Ascending aorta (tissue), 2 donors: ENCODE data around the gene CRKL. TPM values are rescaled to one million over a fixed set of nuclear protein-coding genes. Genes with fewer than 3 reads are reported as not detected.
A peak's percentile ranks its signal among the peaks of the same experiment; 100 is the strongest.

Experiments used
- DNase-seq, 2 donors: peaks; one replicate each; pipeline ENCODE4 v3.0.0-alpha.2; 2019; ENCODE audit warnings: low spot score in 2 of 2
- H3K27ac ChIP-seq, 2 donors: fragments of 200-600 bp; sonication (generic); one replicate each; pipeline ENCODE4 v1.5.1; 2016 to 2017; ENCODE audit warnings: mild to moderate bottlenecking in 1 of 2
- H3K27me3 ChIP-seq: fragments of 200-600 bp; sonication (generic); one replicate; pipeline ENCODE4 v1.5.1; 2017
- H3K36me3 ChIP-seq, 2 donors: fragments of 200-600 bp; sonication (generic); one replicate each; pipeline ENCODE4 v1.5.1; 2016
- H3K4me1 ChIP-seq, 2 donors: fragments of 200-600 bp; sonication (generic); one replicate each; pipeline ENCODE4 v1.5.1; 2016 to 2017; ENCODE audit warnings: mild to moderate bottlenecking in 1 of 2
- H3K4me3 ChIP-seq, 2 donors: fragments of 200-600 bp; sonication (generic); one replicate each; pipeline ENCODE4 v1.5.1; 2016 to 2017; ENCODE audit warnings: mild to moderate bottlenecking in 1 of 2
- H3K9me3 ChIP-seq, 2 donors: fragments of 200-600 bp; sonication (generic); one replicate each; pipeline ENCODE4 v1.5.1; 2016
- CTCF ChIP-seq, 3 experiments: fragments of 200-600 bp in 2 of 3; fragments of 450-650 bp in 1 of 3; sonication (generic) in 2 of 3; IDR thresholded peaks; one replicate each; pipeline ENCODE4 v1.5.1; 2016 to 2019; ENCODE audit warnings: antibody characterized with exemption in 3 of 3, mild to moderate bottlenecking in 1 of 3, moderate library complexity in 1 of 3
- intact Hi-C: fragments of 100-400 bp; cut with DNase I; formaldehyde crosslinking; loops from one replicate; pipeline ENCODE4 v1.15.1; 2023
- total RNA-seq: library from RNA; depleted of rRNA; stranded (reverse); fragments of >200 nt; gene quantifications from one replicate; pipeline ENCODE4 v1.1.0, GENCODE V29; 2016

The CRKL gene
- total RNA-seq, 1 donor from 2014 or later = 21.2 TPM

GRCh38 chr22:20885017-20885556 is 32.1 kb upstream of the CRKL start:
- Histone ChIP-seq H3K4me1 (no peaks in the 10 kb centered on the region), H3K27me3 (no peaks in the 10 kb centered on the region), H3K9me3 (no peaks in the 10 kb centered on the region), H3K27ac (peak overlapping the region; percentile 54 to 67), H3K4me3 (no peak overlapping the region), H3K36me3 (peaks cover 54 to 67% of the 10 kb centered on the region in 2 donors)
- no peak for DNase-seq
- intact Hi-C loops = loop anchor here (2.0 kb wide), 1 partner anchor 32 kb away; the partner anchor contains the start of gene CRKL
- no peak for TF ChIP-seq CTCF (IDR thresholded peaks at IDR 0.05)

DNA sequence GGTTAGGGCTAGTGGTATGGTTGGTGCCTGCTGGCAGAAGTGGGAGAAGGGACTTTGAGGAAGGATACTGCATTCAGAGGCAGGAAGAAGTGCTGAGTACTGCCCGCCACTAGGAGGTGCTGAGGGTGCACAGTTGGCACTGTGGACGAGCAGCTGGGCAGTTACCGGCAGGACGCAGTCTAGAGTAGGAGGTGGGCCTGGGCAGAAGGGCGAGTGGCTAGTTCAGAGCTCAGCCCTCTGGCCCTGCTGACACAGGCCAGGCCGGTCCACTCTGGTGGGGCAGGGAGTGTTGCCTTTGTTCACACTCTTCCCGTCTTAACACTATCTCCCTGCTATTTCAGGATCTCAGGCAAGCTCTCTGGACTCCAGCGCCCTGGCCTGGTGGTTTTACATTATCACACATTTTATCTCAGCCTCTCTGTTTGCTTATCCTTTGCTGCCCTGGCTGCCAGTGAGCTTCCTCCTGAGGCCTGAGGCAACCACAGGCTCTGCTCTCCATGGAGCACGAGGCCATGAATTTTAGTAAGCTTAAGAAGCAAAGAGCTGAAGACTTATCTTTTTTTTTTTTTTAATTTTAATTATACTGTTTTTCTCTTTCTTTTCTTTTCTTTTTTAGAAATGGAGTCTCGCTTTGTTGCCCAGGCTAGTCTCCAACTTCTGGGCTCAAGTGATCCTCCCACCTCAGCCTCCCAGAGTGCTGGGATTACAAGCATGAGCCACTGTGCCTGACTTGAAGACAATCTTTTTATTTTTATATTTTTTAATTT is 31.5 kb upstream of the CRKL start:
- intact Hi-C loops = loop anchor here (2.0 kb wide), 1 partner anchor 31 kb away; the partner anchor contains the start of gene CRKL
- Histone ChIP-seq H3K36me3 (peaks cover 52 to 69% of the 10 kb centered on the region in 2 donors), H3K27me3 (no peaks in the 10 kb centered on the region), H3K4me3 (no peak overlapping the region), H3K27ac (peak overlapping the region; percentile 54 to 67), H3K9me3 (no peaks in the 10 kb centered on the region), H3K4me1 (no peaks in the 10 kb centered on the region)
- peak; percentile 13 to 84 for DNase-seq
- peak; percentile 72 to 81 (median 72) for TF ChIP-seq CTCF (IDR thresholded peaks at IDR 0.05)

GRCh38 chr22:20887375-20887774 is 29.8 kb upstream of the CRKL start:
- Histone ChIP-seq H3K9me3 (no peaks in the 10 kb centered on the region), H3K27me3 (no peaks in the 10 kb centered on the region), H3K4me1 (no peaks in the 10 kb centered on the region), H3K4me3 (no peak overlapping the region), H3K36me3 (peaks cover 36 to 54% of the 10 kb centered on the region in 2 donors), H3K27ac (no peak overlapping the region)
- TF ChIP-seq CTCF (IDR thresholded peaks at IDR 0.05) = no peak
- no peak for DNase-seq
- intact Hi-C loops = no loop called here

- TF ChIP-seq CTCF (IDR thresholded peaks at IDR 0.05) = no peak
- H3K27ac ChIP-seq = no peak overlapping the region
- intact Hi-C loops = no loop called here
- DNase-seq = no peak
- no peaks in the 10 kb centered on the region for H3K4me1 ChIP-seq
- H3K36me3 ChIP-seq = peaks cover 26 to 36% of the 10 kb centered on the region in 2 donors
- H3K4me3 ChIP-seq = no peak overlapping the region
- H3K9me3 ChIP-seq = no peaks in the 10 kb centered on the region
- no peaks in the 10 kb centered on the region for H3K27me3 ChIP-seq
These were observed 28.0 kb upstream of the CRKL start for GRCh38 chr22:20889025-20889704.

- H3K27me3 ChIP-seq = no peaks in the 10 kb centered on the region
- H3K27ac ChIP-seq = no peak overlapping the region
- no peak overlapping the region for H3K4me3 ChIP-seq
- no peak for TF ChIP-seq CTCF (IDR thresholded peaks at IDR 0.05)
- H3K4me1 ChIP-seq = no peaks in the 10 kb centered on the region
- intact Hi-C loops = no loop called here
- no peak for DNase-seq
- peaks cover 23 to 34% of the 10 kb centered on the region in 2 donors for H3K36me3 ChIP-seq
- H3K9me3 ChIP-seq = no peaks in the 10 kb centered on the region
These were observed 27.2 kb upstream of the CRKL start for GRCh38 chr22:20889904-20890540.
